ENCODE data around the gene RAE1.

Gene RAE1

DNA sequence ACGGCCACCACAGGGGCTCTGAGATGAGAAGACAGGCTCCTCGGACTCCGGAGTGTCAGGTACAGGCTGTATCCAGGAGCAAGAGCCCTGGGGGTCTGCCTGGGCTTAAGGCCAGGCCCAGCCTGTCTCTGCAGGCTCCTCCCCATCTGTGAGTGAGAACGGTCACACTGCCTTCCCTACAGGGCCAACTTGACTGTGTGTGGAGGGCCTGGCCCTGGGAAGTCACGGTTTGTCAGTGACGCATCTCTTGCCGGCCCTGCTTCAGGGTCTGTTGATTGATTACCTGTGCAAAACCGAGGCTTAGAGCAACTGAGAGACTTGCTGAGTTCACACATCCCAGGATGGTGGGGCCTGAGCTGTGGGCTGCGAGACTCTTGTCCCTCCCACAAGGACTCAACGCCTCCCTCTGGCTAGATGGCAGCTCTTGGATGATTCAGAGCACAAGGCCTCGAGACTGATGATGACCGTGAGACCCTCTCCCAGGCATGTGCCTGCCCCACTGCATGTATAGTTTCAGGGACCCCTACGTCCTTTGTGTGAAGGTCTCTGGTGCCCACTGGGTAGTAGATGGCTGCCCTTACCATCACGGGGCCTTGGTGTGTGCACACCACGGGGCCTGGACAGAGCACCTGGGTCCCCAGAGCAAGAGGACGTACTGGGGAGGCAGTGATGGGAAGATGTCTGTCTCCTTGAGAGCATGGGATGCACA is 46.1 kb downstream of the RAE1 start:
- no peak for DNase-seq (ENCODE audit: low read depth)
- peak overlapping the region; percentile 6 for H3K4me3 ChIP-seq (ENCODE audit: low read depth, low read length)
- TF ChIP-seq, protein P1, sequence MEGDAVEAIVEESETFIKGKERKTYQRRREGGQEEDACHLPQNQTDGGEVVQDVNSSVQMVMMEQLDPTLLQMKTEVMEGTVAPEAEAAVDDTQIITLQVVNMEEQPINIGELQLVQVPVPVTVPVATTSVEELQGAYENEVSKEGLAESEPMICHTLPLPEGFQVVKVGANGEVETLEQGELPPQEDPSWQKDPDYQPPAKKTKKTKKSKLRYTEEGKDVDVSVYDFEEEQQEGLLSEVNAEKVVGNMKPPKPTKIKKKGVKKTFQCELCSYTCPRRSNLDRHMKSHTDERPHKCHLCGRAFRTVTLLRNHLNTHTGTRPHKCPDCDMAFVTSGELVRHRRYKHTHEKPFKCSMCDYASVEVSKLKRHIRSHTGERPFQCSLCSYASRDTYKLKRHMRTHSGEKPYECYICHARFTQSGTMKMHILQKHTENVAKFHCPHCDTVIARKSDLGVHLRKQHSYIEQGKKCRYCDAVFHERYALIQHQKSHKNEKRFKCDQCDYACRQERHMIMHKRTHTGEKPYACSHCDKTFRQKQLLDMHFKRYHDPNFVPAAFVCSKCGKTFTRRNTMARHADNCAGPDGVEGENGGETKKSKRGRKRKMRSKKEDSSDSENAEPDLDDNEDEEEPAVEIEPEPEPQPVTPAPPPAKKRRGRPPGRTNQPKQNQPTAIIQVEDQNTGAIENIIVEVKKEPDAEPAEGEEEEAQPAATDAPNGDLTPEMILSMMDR (IDR thresholded peaks at IDR 0.05; ENCODE audit: low read depth, low read length, missing control alignments): no peak

DNA sequence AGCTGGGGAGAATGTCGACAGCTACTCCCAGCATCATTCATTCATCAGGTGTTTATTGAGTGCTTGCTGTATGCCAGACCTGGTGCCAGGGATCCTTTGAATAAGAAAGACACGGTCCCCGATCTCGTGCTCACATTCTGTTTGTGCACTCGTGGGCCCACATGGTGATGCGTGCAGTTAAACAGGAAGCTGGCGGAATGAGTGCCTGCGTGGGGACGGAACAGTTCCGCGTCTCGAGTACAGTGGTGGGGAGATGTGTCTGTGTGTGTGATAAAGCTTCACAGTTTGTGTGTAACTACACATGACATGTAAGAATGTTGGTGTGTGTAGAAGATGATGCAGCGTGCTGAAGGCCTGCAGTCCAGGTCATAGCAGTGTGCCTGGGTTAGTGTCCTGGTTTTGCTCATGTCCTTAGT is 46.6 kb downstream of the RAE1 start:
- peak overlapping the region; percentile 6; the same call in 1 of the 2 replicates for H3K4me3 ChIP-seq (ENCODE audit: low read depth, low read length)
- TF ChIP-seq, protein P1 (IDR thresholded peaks at IDR 0.05; ENCODE audit: low read depth, low read length, missing control alignments): no peak
- DNase-seq (ENCODE audit: low read depth): no peak

DNA sequence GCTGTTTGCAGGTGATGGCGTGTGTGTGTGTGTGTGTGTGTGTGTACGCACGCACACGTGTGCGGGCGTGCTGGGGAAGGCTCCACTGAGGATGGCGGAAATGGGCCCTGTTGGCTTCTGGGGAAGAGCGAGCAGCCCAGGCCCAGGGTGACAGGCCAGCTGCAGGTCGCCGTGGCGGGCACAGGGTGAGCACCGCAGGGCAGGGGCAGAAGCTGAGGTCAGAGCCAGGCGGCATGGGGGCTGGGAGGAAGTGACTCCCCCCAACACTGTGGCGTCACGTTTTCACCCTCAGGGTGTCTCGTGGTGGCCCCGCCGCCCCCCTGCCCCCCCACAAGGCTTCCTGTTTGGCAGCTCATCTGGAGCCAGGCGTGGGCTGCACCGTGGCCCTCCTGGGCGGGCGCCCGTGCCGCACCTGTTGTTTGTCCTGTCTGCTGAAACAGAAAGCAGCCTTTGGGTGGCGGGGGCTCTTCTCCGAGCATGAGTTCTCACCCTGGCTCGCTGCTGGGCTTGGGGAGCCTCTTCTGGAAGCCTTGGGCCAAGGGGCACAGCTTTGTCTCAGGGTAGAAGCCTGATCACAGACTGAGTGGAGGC is 47.3 kb downstream of the RAE1 start:
- TF ChIP-seq, protein P1 (IDR thresholded peaks at IDR 0.05; ENCODE audit: low read depth, low read length, missing control alignments): no peak
- peak; percentile 83 for DNase-seq (ENCODE audit: low read depth)
- peak overlapping the region; percentile 16 for H3K4me3 ChIP-seq (ENCODE audit: low read depth, low read length)

DNA sequence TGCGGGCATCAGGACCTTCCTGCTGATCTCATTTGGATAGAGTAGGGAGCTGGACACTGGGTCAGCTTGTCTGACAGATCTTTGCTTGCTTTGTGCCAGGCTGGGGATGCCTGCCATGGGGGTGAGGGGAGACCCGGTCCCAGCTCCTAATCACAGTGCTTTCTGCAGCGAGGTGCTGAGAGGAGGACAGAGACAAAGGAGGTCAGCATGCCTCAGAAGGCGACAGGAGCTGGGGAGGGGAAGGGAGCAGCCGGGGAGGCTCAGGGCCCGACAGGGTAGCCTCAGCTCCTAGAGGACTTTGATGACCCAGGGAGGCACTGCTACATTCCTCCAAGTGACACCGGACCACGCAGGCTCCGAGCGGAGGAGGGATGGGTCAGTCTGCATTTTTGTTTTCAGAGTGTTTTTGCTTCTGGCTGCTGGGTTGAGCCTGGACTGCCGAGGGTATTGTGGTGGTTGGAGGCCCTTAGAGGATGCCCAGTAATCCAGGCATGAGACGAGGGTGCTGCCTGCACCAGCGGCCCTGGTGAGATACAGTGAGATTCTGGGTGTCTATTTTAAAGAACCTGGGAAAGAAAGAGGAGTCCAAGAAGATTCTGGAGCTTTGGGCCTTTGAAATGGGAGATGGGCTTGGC is 48.0 kb downstream of the RAE1 start:
- peak overlapping the region; percentile 16 for H3K4me3 ChIP-seq (ENCODE audit: low read depth, low read length)
- TF ChIP-seq, protein P1 (IDR thresholded peaks at IDR 0.05; ENCODE audit: low read depth, low read length, missing control alignments): no peak
- no peak for DNase-seq (ENCODE audit: low read depth)

DNA sequence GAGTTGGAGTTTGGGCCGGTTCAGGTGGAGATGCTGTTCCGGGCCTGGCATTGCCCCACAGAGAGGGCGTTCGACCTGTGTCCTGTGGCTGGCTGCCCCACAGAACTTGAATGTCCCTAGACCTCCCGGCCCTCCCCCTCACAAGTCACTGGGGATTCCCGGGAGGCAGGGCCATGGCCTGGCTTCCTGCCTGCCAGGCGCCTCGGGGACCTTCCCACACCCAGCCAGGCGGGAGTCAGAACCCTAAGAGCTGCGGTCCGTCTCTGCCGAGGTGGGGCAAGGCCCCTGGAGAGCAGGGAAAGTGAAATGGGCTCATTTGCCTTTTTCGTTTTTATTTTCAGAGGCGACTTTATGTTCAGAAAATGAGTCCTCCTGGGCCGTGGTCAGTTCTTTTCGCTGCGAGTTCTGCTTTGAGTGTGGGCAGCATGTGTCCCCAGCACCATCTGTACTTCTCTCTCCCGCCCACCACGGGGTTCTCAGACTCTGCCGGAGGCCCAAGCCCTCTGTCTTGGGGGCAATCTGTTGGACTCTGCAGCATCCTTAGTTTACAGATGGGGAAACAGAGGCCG is 48.6 kb downstream of the RAE1 start:
- H3K4me3 ChIP-seq (ENCODE audit: low read depth, low read length): peak overlapping the region; percentile 16
- TF ChIP-seq, protein P1 (IDR thresholded peaks at IDR 0.05; ENCODE audit: low read depth, low read length, missing control alignments): no peak
- DNase-seq (ENCODE audit: low read depth): no peak

DNA sequence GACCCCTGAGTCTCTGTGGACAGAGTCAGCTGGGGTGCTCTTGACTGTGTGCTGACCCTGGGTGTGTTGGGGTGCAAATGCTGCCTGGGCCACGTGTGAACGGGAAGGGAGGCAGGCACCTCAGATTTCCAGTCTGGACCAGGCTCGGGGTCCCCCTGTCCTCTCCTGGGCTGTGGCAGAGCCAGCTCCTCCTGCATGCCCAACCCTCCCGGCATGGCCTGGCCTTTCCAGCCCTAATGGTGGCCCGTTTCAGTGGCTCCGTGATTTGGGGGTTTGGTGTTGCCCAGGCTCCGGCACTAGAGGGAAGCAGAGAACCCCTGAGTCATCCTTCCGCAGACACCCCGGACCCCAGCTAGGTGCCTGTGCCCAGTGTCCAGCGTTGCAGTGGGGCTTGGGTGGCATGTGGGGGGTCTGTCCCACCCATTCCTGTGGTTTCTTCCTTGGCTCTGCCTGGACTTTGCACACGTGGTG is 49.2 kb downstream of the RAE1 start:
- TF ChIP-seq, protein P1 (IDR thresholded peaks at IDR 0.05; ENCODE audit: low read depth, low read length, missing control alignments): peak; percentile 65
- no peak for DNase-seq (ENCODE audit: low read depth)
- H3K4me3 ChIP-seq (ENCODE audit: low read depth, low read length): peak overlapping the region; percentile 16

Measured in GM12864 (cell line).